ENCODE results near the gene EZH2. TPM values are rescaled to one million over a fixed set of nuclear protein-coding genes. Genes with fewer than 3 reads are reported as not detected.

EZH2 gene
- total and polyA plus RNA-seq, 4 donors, result 2.0 to 21.3 (median 2.5) TPM

GRCh38 chr7:148912758-148913541 is 28.9 kb upstream of the EZH2 start:
- no peaks in the 10 kb centered on the region for H3K4me1 ChIP-seq (ENCODE audit: control insufficient read depth in 4 of 4, insufficient read depth in 4 of 4, low read length in 3 of 4)
- H3K9me3 ChIP-seq (ENCODE audit: control insufficient read depth in 4 of 4, low read length in 3 of 4), result no peaks in the 10 kb centered on the region
- H3K9ac ChIP-seq (ENCODE audit: low read depth in 1 of 2, low read length in 2 of 2), result no peak overlapping the region
- TF ChIP-seq REST (IDR thresholded peaks at IDR 0.05) (no peak), RAD21 (IDR thresholded peaks at IDR 0.05) (no peak), JUND (IDR thresholded peaks at IDR 0.05) (no peak), CTCF (IDR thresholded peaks at IDR 0.05; ENCODE audit: low read depth, low read length, missing input control) (no peak)
- no peak overlapping the region for H3K27ac ChIP-seq (ENCODE audit: low read depth in 1 of 2, low read length in 2 of 2)
- 75% methylated on average over 8 of the region's 8 CpGs for WGBS
- DNase-seq (ENCODE audit: low spot score), result no peak
- H3K4me3 ChIP-seq (ENCODE audit: low read depth in 1 of 3, low read length in 3 of 3), result no peak overlapping the region
- H3K27me3 ChIP-seq (ENCODE audit: control insufficient read depth in 4 of 4, insufficient read depth in 4 of 4, low read length in 3 of 4), result peaks cover 0 to 3% (median 0%) of the 10 kb centered on the region in 4 donors
- no peaks in the 10 kb centered on the region for H3K36me3 ChIP-seq (ENCODE audit: control insufficient read depth in 4 of 4, insufficient read depth in 3 of 4, low read depth in 1 of 4, low read length in 3 of 4)

GRCh38 chr7:148912151-148912550 is 28.1 kb upstream of the EZH2 start:
- DNase-seq (ENCODE audit: low spot score), result no peak
- Histone ChIP-seq H3K9ac (ENCODE audit: low read depth in 1 of 2, low read length in 2 of 2) (no peak overlapping the region), H3K27ac (ENCODE audit: low read depth in 1 of 2, low read length in 2 of 2) (no peak overlapping the region), H3K27me3 (ENCODE audit: control insufficient read depth in 4 of 4, insufficient read depth in 4 of 4, low read length in 3 of 4) (peaks cover 0 to 6% (median 0%) of the 10 kb centered on the region in 4 donors), H3K36me3 (ENCODE audit: control insufficient read depth in 4 of 4, insufficient read depth in 3 of 4, low read depth in 1 of 4, low read length in 3 of 4) (no peaks in the 10 kb centered on the region), H3K4me3 (ENCODE audit: low read depth in 1 of 3, low read length in 3 of 3) (no peak overlapping the region), H3K4me1 (ENCODE audit: control insufficient read depth in 4 of 4, insufficient read depth in 4 of 4, low read length in 3 of 4) (no peaks in the 10 kb centered on the region), H3K9me3 (ENCODE audit: control insufficient read depth in 4 of 4, low read length in 3 of 4) (no peaks in the 10 kb centered on the region)
- 83% methylated on average over 4 of the region's 4 CpGs for WGBS
- TF ChIP-seq FOXA1 (IDR thresholded peaks at IDR 0.05), result no peak
- no peak for TF ChIP-seq ZBTB33 (IDR thresholded peaks at IDR 0.05)
- no peak for TF ChIP-seq HNF4A (conservative IDR thresholded peaks at IDR 0.05)
- TF ChIP-seq ATF3 (IDR thresholded peaks at IDR 0.05), result no peak
- no peak for TF ChIP-seq NR2F2 (IDR thresholded peaks at IDR 0.05)
- no peak for TF ChIP-seq YY1 (IDR thresholded peaks at IDR 0.05)
- TF ChIP-seq JUND (IDR thresholded peaks at IDR 0.05), result no peak

All from liver (tissue), 9 donors.